GM19351 (cell line): ENCODE measurements around the gene SPAG8.

Experiments used
- ATAC-seq: cut with Tn5 transposase; IDR thresholded peaks from one replicate; pipeline ENCODE4 v1.9.1; 2021; ENCODE audit warnings: mild to moderate bottlenecking, moderate library complexity; ENCODE audit not compliant: unreplicated experiment

The SPAG8 gene

DNA sequence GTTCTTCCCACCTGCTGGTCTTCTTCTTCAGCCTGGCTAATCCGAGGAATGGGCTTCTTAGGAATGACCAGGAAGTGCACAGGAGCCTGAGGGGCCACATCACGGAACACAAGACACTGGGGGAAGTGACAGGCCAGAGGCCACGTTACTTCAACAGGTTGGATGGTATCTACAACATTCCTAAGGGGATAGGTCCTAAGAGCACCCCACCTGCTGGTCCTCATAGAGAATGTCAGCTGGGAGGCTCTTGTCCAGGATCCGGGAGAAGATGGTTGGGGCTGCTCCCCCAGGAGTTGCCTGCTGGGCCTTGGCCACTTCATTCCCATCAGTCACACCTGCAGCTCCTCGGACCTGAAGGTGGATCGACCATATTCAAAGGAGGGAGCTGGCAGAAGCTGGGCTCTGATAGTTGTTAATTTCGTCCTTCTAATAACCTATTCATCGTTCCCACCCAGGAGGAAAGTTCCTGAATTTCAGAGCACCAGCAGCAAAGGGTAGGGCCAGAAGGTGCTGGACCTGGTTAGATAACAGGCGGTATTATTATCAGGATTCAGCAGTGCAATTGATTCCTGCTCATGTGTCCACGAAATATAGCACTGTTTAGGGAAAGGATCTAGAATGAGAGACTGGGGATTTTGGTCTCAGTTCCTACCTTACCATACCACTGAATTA is 1.5 kb upstream of the SPAG8 start:
- ATAC-seq = no peak

DNA sequence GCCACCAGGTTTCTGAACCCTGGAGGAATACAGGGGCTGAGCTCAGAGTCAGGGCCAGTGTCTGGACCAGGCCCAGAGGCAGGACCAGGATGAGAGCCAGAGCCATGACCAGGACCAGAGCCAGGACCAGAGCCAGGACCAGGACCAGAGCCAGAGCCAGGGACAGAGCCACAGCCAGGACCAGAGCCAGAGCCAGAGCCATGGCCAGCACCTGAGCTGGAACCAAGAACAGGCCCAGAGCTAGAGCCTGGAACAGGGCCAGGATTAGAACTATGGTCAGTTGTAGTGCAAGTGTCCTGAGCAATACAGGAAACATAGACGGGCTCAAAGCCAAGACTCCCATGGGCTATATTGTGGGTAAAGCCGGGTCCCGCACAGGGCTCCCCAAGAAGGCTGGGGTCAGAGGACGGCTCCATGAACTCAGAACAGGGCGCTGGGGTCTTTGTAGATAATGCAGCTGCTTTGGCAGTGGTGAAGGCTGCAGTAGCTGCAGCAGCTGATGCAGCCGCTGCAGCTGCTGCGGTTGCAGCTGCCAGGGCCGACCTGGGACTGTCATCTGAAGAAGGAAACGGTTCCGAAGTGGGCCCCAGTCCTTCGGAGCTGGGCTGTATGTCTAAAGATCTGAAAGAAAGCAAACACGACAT is 559 bp downstream of the SPAG8 start:
- no peak for ATAC-seq

DNA sequence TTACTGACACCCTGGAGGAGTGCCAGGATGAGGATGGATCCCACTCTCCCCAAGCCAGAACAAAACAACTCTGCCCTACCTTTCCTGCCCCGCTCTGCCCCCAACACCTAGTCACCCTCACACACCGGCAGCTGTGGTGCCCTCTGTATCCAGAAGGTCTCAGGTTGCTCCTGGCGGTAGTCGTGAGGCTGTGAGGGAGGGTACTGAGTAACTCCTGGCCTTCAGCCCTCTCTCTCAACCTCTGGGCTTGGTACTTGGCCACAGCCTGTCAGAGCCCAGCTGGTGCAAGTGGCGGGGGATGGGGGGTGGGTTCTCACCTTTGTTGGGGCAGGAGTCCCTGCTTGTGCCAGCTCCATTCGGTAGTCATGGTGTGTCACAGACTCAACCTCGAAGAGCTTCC is 1.9 kb downstream of the SPAG8 start:
- no peak for ATAC-seq

DNA sequence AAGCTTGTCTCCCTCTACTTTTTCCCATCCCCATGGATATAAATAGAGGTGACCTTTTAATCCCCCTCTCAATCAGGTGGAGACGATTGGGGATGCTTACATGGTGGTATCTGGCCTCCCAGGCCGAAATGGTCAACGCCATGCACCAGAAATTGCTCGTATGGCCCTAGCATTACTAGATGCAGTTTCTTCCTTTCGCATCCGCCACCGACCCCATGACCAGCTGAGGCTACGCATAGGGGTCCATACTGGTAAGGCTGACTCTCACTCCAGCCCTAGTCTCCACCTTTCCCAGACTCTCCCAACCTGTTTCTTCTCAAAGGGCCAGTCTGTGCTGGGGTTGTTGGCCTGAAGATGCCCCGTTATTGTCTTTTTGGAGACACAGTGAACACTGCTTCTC is 3.6 kb downstream of the SPAG8 start:
- no peak for ATAC-seq

- ATAC-seq = no peak
These were observed 6.0 kb downstream of the SPAG8 start for GRCh38 chr9:35806101-35806500.

- no peak for ATAC-seq
These were observed 10.5 kb downstream of the SPAG8 start for GRCh38 chr9:35801328-35802128.

DNA sequence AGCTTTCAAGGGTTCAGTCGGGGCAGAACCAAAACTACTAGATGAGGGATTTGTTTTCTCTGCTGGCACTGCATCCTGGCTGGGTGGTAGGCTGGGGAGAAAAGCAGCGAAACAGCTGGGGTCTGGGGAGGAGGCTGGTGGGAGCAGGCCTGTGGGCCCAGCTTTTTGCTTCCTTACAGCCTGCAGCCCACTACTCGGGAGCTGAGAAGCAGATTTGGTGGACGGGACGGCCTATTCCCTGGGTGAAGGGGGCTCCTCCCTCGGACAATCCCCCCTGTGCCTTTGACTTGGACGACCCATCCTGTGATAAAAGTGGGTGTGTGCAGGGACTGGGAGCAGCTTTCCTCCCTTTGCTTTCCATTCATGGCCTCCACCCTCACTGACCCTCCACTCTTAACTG is 11.5 kb downstream of the SPAG8 start:
- no peak for ATAC-seq

DNA sequence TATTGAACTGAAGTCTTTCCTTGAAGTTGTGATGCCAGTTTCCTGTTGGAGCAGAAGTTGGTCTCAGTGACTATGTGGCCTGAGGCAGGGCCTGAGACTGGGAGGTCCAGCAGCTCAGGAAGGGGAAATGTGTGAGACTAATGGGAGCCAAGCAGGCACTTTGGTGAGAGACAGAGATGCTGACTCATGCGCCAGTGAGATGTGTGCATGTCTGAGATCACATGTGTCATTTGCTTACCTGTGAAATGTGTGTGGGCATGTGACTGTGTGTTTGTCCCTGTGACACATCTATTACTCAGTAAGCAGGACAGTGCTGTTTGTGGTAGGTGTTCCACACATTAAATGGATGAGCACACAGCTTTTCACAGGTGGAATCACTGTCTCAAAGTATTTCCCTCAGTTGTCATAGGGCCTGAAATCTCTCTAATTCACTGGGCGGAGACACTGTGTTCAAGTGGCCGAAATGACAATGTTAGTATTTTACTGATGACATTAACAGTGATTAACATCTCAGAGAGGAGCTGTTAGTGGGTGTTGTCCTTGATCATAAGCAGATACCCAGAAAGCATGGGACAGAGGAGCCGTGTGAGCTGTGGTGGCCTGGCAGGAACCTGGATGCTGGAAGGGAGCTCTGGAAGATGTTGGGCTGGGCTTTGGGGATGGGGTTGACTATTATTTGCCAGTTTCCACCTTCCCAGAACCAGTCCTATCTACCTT is 13.2 kb downstream of the SPAG8 start:
- no peak for ATAC-seq

DNA sequence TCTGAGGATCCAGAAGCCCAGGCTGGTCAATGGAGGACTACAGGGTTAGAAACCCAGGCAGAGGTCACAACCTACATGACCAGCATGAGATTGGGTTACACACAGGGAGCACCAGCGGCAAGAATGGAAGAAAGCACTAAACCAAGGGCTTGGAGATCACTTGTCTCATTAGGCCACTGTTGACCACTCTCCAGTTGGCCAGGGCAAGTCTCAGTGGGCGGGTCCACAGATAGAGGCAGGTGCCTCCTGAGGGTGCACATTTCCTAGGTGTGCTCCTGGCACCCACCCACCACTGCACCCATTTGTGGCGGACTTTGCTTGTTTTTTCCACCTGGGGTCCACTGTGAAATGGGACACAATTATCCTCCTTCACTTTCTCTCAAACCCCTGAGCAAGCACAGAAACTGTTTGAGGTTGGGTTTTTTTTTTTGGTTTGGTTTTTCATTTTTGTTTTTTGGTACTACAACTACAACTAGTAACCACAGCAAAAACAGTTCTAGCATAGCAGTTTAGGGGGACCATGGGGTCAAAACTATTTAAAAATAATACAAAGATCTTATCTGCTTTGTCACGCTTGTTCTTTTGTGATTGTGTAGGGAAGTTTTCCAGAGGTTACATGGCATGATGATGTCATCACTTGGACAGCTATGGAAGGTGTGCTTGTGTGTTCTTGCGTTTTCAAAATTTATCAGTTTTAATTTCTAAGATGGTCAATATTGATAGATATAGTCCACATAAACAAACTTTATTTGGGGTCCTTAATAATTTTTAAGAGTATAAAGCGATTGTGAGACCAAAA is 14.6 kb downstream of the SPAG8 start:
- no peak for ATAC-seq

GRCh38 chr9:35795695-35796094 is 16.4 kb downstream of the SPAG8 start:
- no peak for ATAC-seq

GRCh38 chr9:35793461-35793860 is 18.6 kb downstream of the SPAG8 start:
- no peak for ATAC-seq

DNA sequence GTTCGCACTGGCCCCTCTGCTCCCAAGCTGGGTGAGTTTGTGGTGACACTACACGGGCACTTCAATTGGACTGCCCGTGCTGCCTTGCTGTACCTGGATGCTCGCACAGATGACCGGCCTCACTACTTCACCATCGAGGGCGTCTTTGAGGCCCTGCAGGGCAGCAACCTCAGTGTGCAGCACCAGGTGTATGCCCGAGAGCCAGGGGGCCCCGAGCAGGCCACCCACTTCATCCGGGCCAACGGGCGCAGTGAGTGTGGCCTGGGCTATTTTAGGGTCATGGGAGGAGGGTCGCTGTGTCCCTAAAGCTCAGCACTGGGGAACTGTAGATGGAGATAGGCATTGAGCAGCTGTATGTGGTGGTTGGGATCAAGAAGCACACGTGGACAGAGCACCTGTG is 19.2 kb downstream of the SPAG8 start:
- no peak for ATAC-seq

DNA sequence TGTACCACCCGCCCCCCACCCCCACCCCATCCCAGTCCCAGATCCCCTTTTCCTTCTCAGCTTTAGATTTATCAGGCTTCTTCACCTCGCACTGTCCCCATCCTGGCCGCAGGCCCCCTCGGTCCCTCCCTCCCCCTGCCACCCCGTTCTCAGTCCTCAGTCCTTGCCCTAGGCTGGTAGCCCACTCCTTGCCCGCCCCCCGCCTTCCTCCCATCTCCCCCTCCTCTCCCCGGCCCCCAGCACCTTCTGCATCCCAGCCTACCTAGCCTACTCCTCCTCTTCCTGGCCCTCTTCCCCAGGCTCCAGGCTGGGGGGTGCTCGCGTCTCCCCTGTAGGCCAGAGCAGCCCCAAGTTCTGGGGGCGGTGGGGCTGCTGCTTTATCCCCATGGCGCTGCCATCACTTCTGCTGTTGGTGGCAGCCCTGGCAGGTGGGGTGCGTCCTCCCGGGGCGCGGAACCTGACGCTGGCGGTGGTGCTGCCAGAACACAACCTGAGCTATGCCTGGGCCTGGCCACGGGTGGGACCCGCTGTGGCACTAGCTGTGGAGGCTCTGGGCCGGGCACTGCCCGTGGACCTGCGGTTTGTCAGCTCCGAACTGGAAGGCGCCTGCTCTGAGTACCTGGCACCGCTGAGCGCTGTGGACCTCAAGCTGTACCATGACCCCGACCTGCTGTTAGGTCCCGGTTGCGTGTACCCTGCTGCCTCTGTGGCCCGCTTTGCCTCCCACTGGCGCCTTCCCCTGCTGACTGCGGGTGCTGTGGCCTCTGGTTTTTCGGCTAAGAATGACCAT is 19.8 kb downstream of the SPAG8 start:
- ATAC-seq = no peak

DNA sequence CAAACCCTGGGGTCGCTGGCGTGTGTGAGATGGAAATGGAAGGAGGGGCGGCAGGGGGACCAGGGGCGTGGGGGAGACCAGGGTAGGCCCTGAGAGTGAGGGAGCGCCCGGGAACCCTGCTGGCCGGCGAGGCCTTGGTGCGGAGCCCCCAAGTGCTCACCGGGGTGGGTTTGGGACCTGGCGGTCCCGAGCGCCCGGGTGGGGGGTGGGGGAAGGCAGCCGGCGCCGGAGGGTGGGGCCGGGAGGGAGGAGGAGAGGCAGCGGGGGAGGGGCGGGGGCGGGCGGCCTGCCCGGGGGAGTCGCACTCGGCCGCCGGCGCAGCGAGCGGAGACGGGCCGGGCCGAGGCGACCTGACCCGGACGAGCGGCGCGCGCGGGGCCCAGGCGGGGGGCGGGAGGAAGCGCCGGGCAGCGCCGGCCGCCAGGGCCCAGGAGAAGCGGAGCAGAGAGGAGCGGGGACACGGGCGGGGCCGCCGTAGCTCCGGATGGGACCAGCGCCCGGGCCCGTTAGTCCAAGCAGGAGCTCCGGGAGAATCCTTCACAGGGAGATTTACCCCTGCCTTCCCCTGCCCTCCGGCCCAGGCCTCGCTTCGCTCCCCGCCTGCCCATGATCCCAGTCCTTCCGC is 20.7 kb downstream of the SPAG8 start, which contains the start of gene NPR2:
Gene NPR2 (plus strand): TSS at position 295 of the 625 bp plus-strand sequence. CDS start 818 bp downstream, outside the sequence.
- ATAC-seq = no peak

DNA sequence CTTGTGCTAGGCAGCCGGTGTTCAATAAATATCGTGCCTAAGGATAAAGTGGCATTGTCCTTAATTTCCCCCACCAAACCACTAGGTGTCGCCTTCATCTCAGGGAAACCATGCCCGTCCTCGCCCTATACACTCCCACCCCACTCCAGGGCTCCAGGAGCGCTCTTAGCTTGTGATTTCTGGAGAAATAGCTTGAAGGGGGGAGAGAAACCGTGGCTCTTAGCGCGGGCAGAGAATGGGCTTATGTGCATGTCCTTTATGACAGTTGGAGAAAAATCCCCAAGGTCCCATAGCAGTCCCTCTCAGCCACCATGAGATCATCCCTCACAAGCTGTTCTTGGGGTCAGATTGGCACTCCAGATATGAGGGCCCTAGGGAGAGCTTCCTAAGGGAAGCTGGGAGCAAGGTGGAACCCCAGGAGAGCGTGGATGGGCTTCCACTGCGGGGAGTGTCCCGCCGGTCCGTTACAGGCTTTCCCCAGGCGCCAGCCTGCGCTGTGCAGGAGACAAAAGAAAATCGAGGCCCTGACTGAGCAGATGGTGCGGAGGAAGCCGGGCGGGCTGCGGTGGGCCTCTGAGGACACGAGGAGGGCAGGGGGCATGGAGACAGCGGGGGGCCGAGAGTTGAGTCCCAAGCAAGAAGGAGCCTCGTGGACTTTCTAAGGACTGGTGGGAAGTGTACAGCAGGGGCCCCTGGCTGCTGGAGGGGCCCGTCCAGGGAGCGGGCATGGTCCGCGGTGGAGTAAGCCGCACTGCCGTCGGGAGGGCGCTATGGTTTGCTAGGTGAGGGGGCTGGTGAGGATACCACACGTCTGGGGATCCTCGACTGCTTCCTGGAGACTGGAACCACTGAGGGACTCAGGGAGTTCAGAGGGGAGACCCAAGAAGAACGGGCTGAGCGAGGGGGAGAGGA is 21.4 kb downstream of the SPAG8 start:
- no peak for ATAC-seq

DNA sequence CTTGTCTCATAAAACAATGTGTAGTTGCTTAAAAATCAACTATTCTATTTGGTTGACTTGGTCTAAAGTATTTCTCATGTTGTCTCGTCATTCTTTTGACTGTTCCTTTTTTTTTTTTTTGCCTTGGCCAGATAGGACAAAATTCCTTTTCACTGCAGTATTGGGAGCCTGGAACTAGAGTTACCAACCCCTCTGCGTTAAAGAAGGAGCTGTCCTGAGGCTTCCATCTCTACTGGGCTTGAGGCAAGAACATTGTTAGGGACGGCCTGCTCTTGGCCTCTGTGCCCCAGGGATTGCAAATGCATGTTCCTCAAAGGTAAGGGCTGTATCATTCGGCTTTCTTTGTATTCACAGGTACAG is 22.1 kb downstream of the SPAG8 start:
- ATAC-seq = no peak

DNA sequence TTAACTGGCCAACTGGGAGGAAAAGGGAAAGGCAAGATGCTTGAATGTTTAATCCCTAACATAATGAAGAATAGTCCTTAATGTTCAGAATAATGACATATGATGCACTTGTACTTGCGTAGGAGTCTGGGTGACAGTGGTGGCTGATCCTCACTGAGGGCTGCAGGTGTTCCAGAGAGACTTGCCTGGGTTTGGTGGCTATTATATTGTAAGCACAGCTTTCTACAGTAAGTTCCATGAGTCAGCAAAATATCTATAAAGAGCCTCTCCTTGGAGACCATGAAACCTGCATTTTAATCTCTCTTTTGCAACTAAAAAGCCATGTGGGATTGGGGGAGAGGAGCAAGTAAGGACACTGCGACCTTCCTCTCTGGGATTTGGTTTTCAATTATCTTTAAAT is 22.5 kb downstream of the SPAG8 start:
- no peak for ATAC-seq

GRCh38 chr9:35783418-35783817 is 28.6 kb downstream of the SPAG8 start:
- ATAC-seq = no peak
